ENCODE measurements around the gene ZBTB25.
A peak's percentile ranks its signal among the peaks of the same experiment; 100 is the strongest.

The ZBTB25 gene

GRCh38 chr14:64508215-64508776, 4.7 kb upstream of the ZBTB25 start:
- TF ChIP-seq MYC (IDR thresholded peaks at IDR 0.05; ENCODE audit: low read depth, low read length): no peak
- TF ChIP-seq MAX (IDR thresholded peaks at IDR 0.05; ENCODE audit: low read depth, low read length): no peak
- TF ChIP-seq CTCF (IDR thresholded peaks at IDR 0.05; ENCODE audit: low read depth, low read length): no peak
- TF ChIP-seq POLR2A (IDR thresholded peaks at IDR 0.05; ENCODE audit: extremely low read depth, insufficient read length): no peak
- no peak overlapping the region for H3K4me3 ChIP-seq (ENCODE audit: low read depth, low read length)
- DNase-seq (ENCODE audit: low read depth): peak; percentile 38

- DNase-seq (ENCODE audit: low read depth): no peak
- peak overlapping the region; percentile 16 for H3K4me3 ChIP-seq (ENCODE audit: low read depth, low read length)
- TF ChIP-seq POLR2A (IDR thresholded peaks at IDR 0.05; ENCODE audit: extremely low read depth, insufficient read length) (no peak), MYC (IDR thresholded peaks at IDR 0.05; ENCODE audit: low read depth, low read length) (no peak), MAX (IDR thresholded peaks at IDR 0.05; ENCODE audit: low read depth, low read length) (no peak), CTCF (IDR thresholded peaks at IDR 0.05; ENCODE audit: low read depth, low read length) (no peak)
These were observed 3.9 kb upstream of the ZBTB25 start for GRCh38 chr14:64507376-64508156.

- DNase-seq (ENCODE audit: low read depth): peak; percentile 21
- no peak for TF ChIP-seq MYC (IDR thresholded peaks at IDR 0.05; ENCODE audit: low read depth, low read length)
- TF ChIP-seq MAX (IDR thresholded peaks at IDR 0.05; ENCODE audit: low read depth, low read length): no peak
- no peak for TF ChIP-seq POLR2A (IDR thresholded peaks at IDR 0.05; ENCODE audit: extremely low read depth, insufficient read length)
- no peak for TF ChIP-seq CTCF (IDR thresholded peaks at IDR 0.05; ENCODE audit: low read depth, low read length)
- peak overlapping the region; percentile 14 for H3K4me3 ChIP-seq (ENCODE audit: low read depth, low read length)
These were observed 3.1 kb upstream of the ZBTB25 start for GRCh38 chr14:64506721-64507120.

- peak overlapping the region; percentile 75 for H3K4me3 ChIP-seq (ENCODE audit: low read depth, low read length)
- TF ChIP-seq CTCF (IDR thresholded peaks at IDR 0.05; ENCODE audit: low read depth, low read length) (no peak), POLR2A (IDR thresholded peaks at IDR 0.05; ENCODE audit: extremely low read depth, insufficient read length) (no peak), MYC (IDR thresholded peaks at IDR 0.05; ENCODE audit: low read depth, low read length) (no peak), MAX (IDR thresholded peaks at IDR 0.05; ENCODE audit: low read depth, low read length) (no peak)
- peak; percentile 90 for DNase-seq (ENCODE audit: low read depth)
These were observed 1.5 kb upstream of the ZBTB25 start for GRCh38 chr14:64504897-64505794.

DNA sequence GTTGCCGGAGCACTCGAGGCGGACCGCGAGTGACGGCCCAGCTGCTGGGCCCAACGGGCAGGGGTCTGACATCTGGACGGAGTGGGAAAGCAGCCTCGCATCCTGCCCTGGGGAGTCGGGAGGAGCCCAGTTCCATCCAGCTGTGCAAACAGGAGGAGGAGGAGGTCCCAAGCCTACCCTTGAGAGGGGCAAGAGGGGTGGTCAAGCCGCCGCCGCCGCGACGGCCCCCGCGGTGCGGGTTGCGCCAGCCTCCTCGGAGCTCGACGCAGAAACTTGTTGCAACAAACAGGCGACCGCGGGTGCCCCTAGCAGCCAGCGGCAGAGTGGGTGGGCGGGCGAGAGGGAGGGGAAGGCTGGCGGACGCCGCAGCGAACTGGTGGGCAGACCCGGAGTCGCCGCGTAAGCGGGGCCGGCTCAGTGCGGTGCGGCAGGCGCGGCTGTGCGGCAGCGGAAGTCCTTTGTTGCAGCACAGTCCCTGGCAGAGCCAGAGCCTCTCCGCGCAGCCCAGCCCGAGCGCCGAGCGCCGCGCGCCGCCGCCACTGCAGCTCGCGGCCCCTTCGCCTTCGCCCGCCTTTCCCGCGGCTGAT, 765 bp upstream of the ZBTB25 start, which contains the start of gene ZBTB1:
Gene ZBTB1, plus strand, starts transcription at position 461 of the 587 bp plus-strand sequence. CDS start 16,735 bp downstream, outside the sequence.
- peak; percentile 8 for TF ChIP-seq MYC (IDR thresholded peaks at IDR 0.05; ENCODE audit: low read depth, low read length)
- TF ChIP-seq POLR2A (IDR thresholded peaks at IDR 0.05; ENCODE audit: extremely low read depth, insufficient read length): peak; percentile 59
- TF ChIP-seq CTCF (IDR thresholded peaks at IDR 0.05; ENCODE audit: low read depth, low read length): no peak
- TF ChIP-seq MAX (IDR thresholded peaks at IDR 0.05; ENCODE audit: low read depth, low read length): no peak
- DNase-seq (ENCODE audit: low read depth): peak; percentile 95
- peak within 1 kb of the TSS; percentile 75 for H3K4me3 ChIP-seq (ENCODE audit: low read depth, low read length)
